GM23338 (cell line): ENCODE results near the gene HYAL1. TPM values are rescaled to one million over a fixed set of nuclear protein-coding genes. Genes with fewer than 3 reads are reported as not detected.

Experiments
- ATAC-seq: fragments of 200-7000 bp; cut with Tn5 transposase; 3 replicates; pipeline ENCODE4 v1.9.1; 2020
- DNase-seq: peaks from one replicate; pipeline ENCODE4 v3.0.0-alpha.2; 2015; ENCODE audit warnings: low spot score
- H2AFZ ChIP-seq: fragments of 200-600 bp; sonication (generic); 2 replicates; pipeline ENCODE4 v1.8.0; 2016; ENCODE audit warnings: antibody characterized with exemption, mild to moderate bottlenecking, moderate library complexity
- H3F3A ChIP-seq: fragments of 200-600 bp; sonication (generic); replicated peaks from 2 replicates; pipeline ENCODE4 v1.8.0; 2017; ENCODE audit warnings: antibody characterized with exemption, mixed run types, low read depth
- H3K27ac ChIP-seq: fragments of 200-600 bp; sonication (generic); 2 replicates; pipeline ENCODE4 v1.6.1; 2016; ENCODE audit warnings: low read depth
- H3K27me3 ChIP-seq: fragments of 200-600 bp; sonication (generic); 2 replicates; pipeline ENCODE4 v1.8.0; 2016; ENCODE audit warnings: mild to moderate bottlenecking, mixed run types, moderate library complexity; ENCODE audit not compliant: insufficient read depth
- H3K36me3 ChIP-seq: fragments of 200-600 bp; sonication (generic); 2 replicates; pipeline ENCODE4 v1.8.0; 2016; ENCODE audit warnings: mild to moderate bottlenecking; ENCODE audit not compliant: insufficient read depth
- H3K4me1 ChIP-seq: fragments of 200-600 bp; sonication (generic); 2 replicates; pipeline ENCODE4 v1.8.0; 2016; ENCODE audit warnings: mild to moderate bottlenecking, moderate library complexity; ENCODE audit not compliant: insufficient read depth
- H3K4me2 ChIP-seq: fragments of 200-600 bp; sonication (generic); 2 replicates; pipeline ENCODE4 v1.7.1; 2017; ENCODE audit warnings: mixed run types
- H3K4me3 ChIP-seq: fragments of 200-600 bp; sonication (generic); 2 replicates; pipeline ENCODE4 v1.6.1; 2016; ENCODE audit warnings: mixed run types
- H3K79me2 ChIP-seq: fragments of 200-600 bp; sonication (generic); replicated peaks from 2 replicates; pipeline ENCODE4 v1.8.0; 2017; ENCODE audit warnings: mild to moderate bottlenecking; ENCODE audit not compliant: insufficient read depth
- H3K9me2 ChIP-seq: fragments of 200-600 bp; sonication (generic); 2 replicates; pipeline ENCODE4 v1.8.0; 2017; ENCODE audit not compliant: insufficient read depth
- H4K20me1 ChIP-seq: fragments of 200-600 bp; sonication (generic); replicated peaks from 2 replicates; pipeline ENCODE4 v1.8.0; 2017; ENCODE audit warnings: mild to moderate bottlenecking; ENCODE audit not compliant: insufficient read depth
- H3K27ac Mint-ChIP-seq: 2 replicates; pipeline ENCODE4 v1.8.0; 2020; ENCODE audit warnings: inconsistent platforms, mild to moderate bottlenecking, moderate library complexity, mixed read lengths
- H3K27me3 Mint-ChIP-seq: 3 replicates; pipeline ENCODE4 v1.8.0; 2022; ENCODE audit warnings: low read depth, mild to moderate bottlenecking, moderate library complexity, mixed read lengths, inconsistent platforms; ENCODE audit not compliant: insufficient read depth, poor library complexity
- H3K36me3 Mint-ChIP-seq: 3 replicates; pipeline ENCODE4 v1.8.0; 2021; ENCODE audit warnings: low read depth, mild to moderate bottlenecking, inconsistent platforms, moderate library complexity, mixed read lengths
- H3K4me1 Mint-ChIP-seq: 3 replicates; pipeline ENCODE4 v1.8.0; 2020; ENCODE audit warnings: mild to moderate bottlenecking, inconsistent platforms, mixed read lengths
- H3K4me3 Mint-ChIP-seq: 3 replicates; pipeline ENCODE4 v1.8.0; 2021; ENCODE audit warnings: moderate library complexity, mild to moderate bottlenecking, inconsistent platforms, mixed read lengths
- H3K9me3 Mint-ChIP-seq: 3 replicates; pipeline ENCODE4 v1.8.0; 2020; ENCODE audit warnings: moderate library complexity, mild to moderate bottlenecking, inconsistent platforms, mixed read lengths
- CREB1 ChIP-seq: fragments of 250-450 bp; sonication (Bioruptor Pico); IDR thresholded peaks from 2 replicates; pipeline ENCODE4 v1.5.0; 2020; ENCODE audit warnings: low read depth, mild to moderate bottlenecking, moderate library complexity
- CTCF ChIP-seq, 2 experiments: fragments of 200-600 bp in 1 of 2; sonication (generic) in 1 of 2; conservative IDR thresholded peaks; 2 replicates each; pipeline versions ENCODE4 v1.5.1 to v1.6.1; 2016 to 2017; ENCODE audit warnings: antibody characterized with exemption in 2 of 2, low read depth in 2 of 2, mild to moderate bottlenecking in 2 of 2, moderate library complexity in 1 of 2
- ETS1 ChIP-seq: IDR thresholded peaks from 2 replicates; pipeline ENCODE4 v1.6.1; 2016; ENCODE audit warnings: antibody characterized with exemption
- EZH2 ChIP-seq: fragments of 200-600 bp; sonication (generic); IDR thresholded peaks from one replicate; pipeline ENCODE4 v1.8.0; 2017; ENCODE audit warnings: antibody characterized with exemption, mild to moderate bottlenecking, low read depth; ENCODE audit not compliant: unreplicated experiment
- POLR2AphosphoS5 ChIP-seq: IDR thresholded peaks from 2 replicates; pipeline ENCODE4 v1.6.1; 2016; ENCODE audit warnings: antibody characterized with exemption, low read depth
- STAT1 ChIP-seq: IDR thresholded peaks from one replicate; pipeline ENCODE4 v1.6.1; 2016; ENCODE audit warnings: antibody characterized with exemption; ENCODE audit not compliant: unreplicated experiment
- ZNF114 ChIP-seq: fragments of 250-450 bp; sonication (Bioruptor Pico); IDR thresholded peaks from 2 replicates; pipeline ENCODE4 v1.5.0; 2020; ENCODE audit warnings: mild to moderate bottlenecking, moderate library complexity
- ZNF331 ChIP-seq: fragments of 250-450 bp; sonication (Bioruptor Pico); IDR thresholded peaks from 2 replicates; pipeline ENCODE4 v1.5.0; 2020; ENCODE audit warnings: low read depth, mild to moderate bottlenecking, moderate library complexity
- ZNF462 ChIP-seq: fragments of 250-450 bp; sonication (Bioruptor Pico); IDR thresholded peaks from 2 replicates; pipeline ENCODE4 v1.5.0; 2020; ENCODE audit warnings: mild to moderate bottlenecking, moderate library complexity
- polyA plus RNA-seq: library from polyadenylated mRNA; unstranded; fragments of >200 nt; fragmentation: Nextera tagmentation; extraction: Ambion mirVana; gene quantifications from 2 replicates; pipeline ENCODE4 v1.2.1, GENCODE V29; 2016
- total RNA-seq: library from RNA; depleted of rRNA; stranded (reverse); fragments of >200 nt; shearing (Covaris generic); gene quantifications from 2 replicates; pipeline ENCODE4 v1.2.3, GENCODE V29; 2014

HYAL1 gene
- total and polyA plus RNA-seq, 2 experiments from 2014 or later: 2.1 to 5.0 TPM

GRCh38 chr3:50273689-50274065 is 29.7 kb downstream of the HYAL1 start:
- Mint-ChIP-seq H3K9me3 (no peaks in the 10 kb centered on the region), H3K27ac (no peak overlapping the region), H3K4me1 (peaks cover 38% of the 10 kb centered on the region), H3K27me3 (peaks cover 53% of the 10 kb centered on the region), H3K36me3 (no peaks in the 10 kb centered on the region), H3K4me3 (no peak overlapping the region)
- no peak for DNase-seq
- Histone ChIP-seq H3K27ac (no peak overlapping the region), H4K20me1 (no peaks in the 10 kb centered on the region), H3K79me2 (no peaks in the 10 kb centered on the region), H3K4me2 (no peak overlapping the region; the same call in 1 of the 2 replicates), H3K4me3 (peak overlapping the region; percentile 53; the same call in 1 of the 2 replicates), H3K36me3 (no peaks in the 10 kb centered on the region), H3K4me1 (peaks cover 12% of the 10 kb centered on the region), H3K27me3 (peaks cover 57% of the 10 kb centered on the region), H2AFZ (no peak overlapping the region), H3F3A (peaks cover 11% of the 10 kb centered on the region; the same call in 1 of the 2 replicates), H3K9me2 (no peaks in the 10 kb centered on the region)
- TF ChIP-seq POLR2AphosphoS5: no peak
- TF ChIP-seq ZNF331 (CRISPR knock-in tag): no peak
- TF ChIP-seq ZNF462: no peak
- TF ChIP-seq CREB1 (CRISPR knock-in tag): no peak
- no peak for TF ChIP-seq ZNF114
- ATAC-seq: no peak

- no peaks in the 10 kb centered on the region for H4K20me1 ChIP-seq
- Mint-ChIP-seq H3K4me1 (peaks cover 44% of the 10 kb centered on the region), H3K9me3 (no peaks in the 10 kb centered on the region), H3K27ac (no peak overlapping the region), H3K36me3 (no peaks in the 10 kb centered on the region), H3K4me3 (peak overlapping the region; percentile 64), H3K27me3 (peaks cover 55% of the 10 kb centered on the region)
- peak overlapping the region; percentile 75 for H3K4me2 ChIP-seq
- peaks cover 12% of the 10 kb centered on the region; the same call in 1 of the 2 replicates for H3F3A ChIP-seq
- ATAC-seq: peak; percentile 35
- peak overlapping the region; percentile 53 for H3K4me3 ChIP-seq
- peaks cover 52% of the 10 kb centered on the region for H3K27me3 ChIP-seq
- no peaks in the 10 kb centered on the region for H3K36me3 ChIP-seq
- no peaks in the 10 kb centered on the region for H3K79me2 ChIP-seq
- H2AFZ ChIP-seq: peak overlapping the region; percentile 85; the same call in 1 of the 2 replicates
- peak; percentile 90 for DNase-seq
- H3K9me2 ChIP-seq: no peaks in the 10 kb centered on the region
- TF ChIP-seq ZNF331 (CRISPR knock-in tag) (no peak), STAT1 (no peak), EZH2 (no peak), CTCF (conservative IDR thresholded peaks at IDR 0.05; ENCODE audit: low read depth in 2 of 2) (peak; percentile 89 to 100), ZNF114 (no peak), CREB1 (CRISPR knock-in tag) (peak; percentile 26; the same call in 1 of the 2 replicates), ETS1 (no peak)
- peaks cover 17% of the 10 kb centered on the region for H3K4me1 ChIP-seq
- H3K27ac ChIP-seq: no peak overlapping the region
Observed at GRCh38 chr3:50272911-50273688, 30.3 kb downstream of the HYAL1 start.
